A549 treated with ZK216348 at 1 μM for 4 hours (cell line): Measurements from ENCODE around the gene SYCP3. TPM values are rescaled to one million over a fixed set of nuclear protein-coding genes. Genes with fewer than 3 reads are reported as not detected.

ENCODE experiments used
- total RNA-seq: library from RNA; stranded (reverse); fragments of 200-300 nt; extraction: Qiagen RNA extraction; gene quantifications from 5 replicates; pipeline ENCODE4 v1.2.3, GENCODE V29; 2022; ENCODE audit warnings: low read depth

The SYCP3 gene
- total RNA-seq = not detected in 5 replicates

GRCh38 chr12:101738920-101739665 lies at the start of gene SYCP3:
Gene SYCP3, minus strand, starts transcription at chr12:101739462. Its CDS starts 1,527 bp downstream, at chr12:101737935.

GRCh38 chr12:101697197-101697929 lies 41.9 kb downstream of the SYCP3 start, which contains the start of gene CHPT1:
Gene CHPT1, plus strand, starts transcription at chr12:101697640. Its CDS starts 222 bp downstream, at chr12:101697862.

Other genes starting within 250 kb of the SYCP3 start
- not detected in 5 replicates for gene MYBPC1, start 144.5 kb downstream of the SYCP3 start, total RNA-seq
- gene CHPT1, start 41.8 kb downstream of the SYCP3 start, total RNA-seq = 42.3 to 83.1 TPM (median 72.6 TPM) in 5 replicates
- 10.4 to 15.5 TPM (median 13.9 TPM) in 5 replicates for gene GNPTAB, start 91.5 kb upstream of the SYCP3 start, total RNA-seq
- gene DRAM1, start 138.1 kb upstream of the SYCP3 start, total RNA-seq = 19.7 to 27.1 TPM (median 20.8 TPM) in 5 replicates